Transverse colon (tissue), 4 donors: ENCODE data around the gene ALAD. TPM values are rescaled to one million over a fixed set of nuclear protein-coding genes. Genes with fewer than 3 reads are reported as not detected.

ENCODE experiments used
- DNase-seq: peaks from one replicate; pipeline ENCODE4 v3.0.0-alpha.2; 2019
- H3K27ac ChIP-seq, 4 donors: fragments of 200-600 bp; sonication (generic); 2 replicates each; pipeline ENCODE4 v1.5.1; 2016 to 2018; ENCODE audit warnings: inconsistent platforms in 4 of 4
- H3K27me3 ChIP-seq: fragments of 200-600 bp; sonication (generic); 2 replicates; pipeline ENCODE4 v1.5.1; 2017; ENCODE audit warnings: inconsistent platforms
- H3K36me3 ChIP-seq, 4 donors: fragments of 200-600 bp; sonication (generic); 2 replicates each; pipeline ENCODE4 v1.5.1; 2017 to 2019; ENCODE audit warnings: inconsistent platforms in 4 of 4
- H3K4me1 ChIP-seq, 4 donors: fragments of 200-600 bp; sonication (generic); 2 replicates each; pipeline ENCODE4 v1.5.1; 2017 to 2020; ENCODE audit warnings: inconsistent platforms in 4 of 4
- H3K4me3 ChIP-seq, 4 donors: fragments of 200-600 bp; sonication (generic); 1 replicate in 1 of 4; 2 replicates in 3 of 4; pipeline versions ENCODE4 v1.5.1 to v1.6.1; 2017 to 2019; ENCODE audit warnings: inconsistent platforms in 4 of 4
- H3K9me3 ChIP-seq, 2 donors: fragments of 200-600 bp; sonication (generic); 2 replicates each; pipeline ENCODE4 v1.5.1; 2017 to 2019; ENCODE audit warnings: inconsistent platforms in 2 of 2
- EP300 ChIP-seq: sonication (generic); formaldehyde crosslinking; IDR thresholded peaks from one replicate; pipeline ENCODE4 v1.6.1; 2017; ENCODE audit warnings: antibody characterized with exemption, low read depth
- POLR2A ChIP-seq: fragments of 450-650 bp; IDR thresholded peaks from one replicate; pipeline ENCODE4 v1.6.1; 2016; ENCODE audit warnings: antibody characterized with exemption, mild to moderate bottlenecking, moderate library complexity
- POLR2AphosphoS5 ChIP-seq, 3 donors: sonication (generic); formaldehyde crosslinking; IDR thresholded peaks; one replicate each; pipeline ENCODE4 v1.6.1; 2016; ENCODE audit warnings: antibody characterized with exemption in 3 of 3
- WGBS, 2 donors: methylation state at CpG; one replicate each; pipeline ENCODE4 v1.1.5; 2018; ENCODE audit warnings: low coverage in 1 of 2; 5-methylcytosine and 5-hydroxymethylcytosine counted together
- in situ Hi-C, 4 donors: fragments of 200-750 bp; cut with MboI; loops; one replicate each; pipeline versions ENCODE4 v1.15.0 to v1.15.1; 2017; ENCODE audit warnings: low sequenced_read_pairs in 3 of 4, low pct_ligation_motif_present in 1 of 4, low pct_unique_long_range_greater_than_20kb in 1 of 4
- intact Hi-C: fragments of 100-400 bp; cut with DNase I; formaldehyde crosslinking; loops from one replicate; pipeline ENCODE4 v1.15.1; 2023; ENCODE audit warnings: low total_unique reads
- total RNA-seq, 4 donors: library from RNA; depleted of rRNA; stranded (reverse); fragments of >200 nt; gene quantifications; one replicate each; pipeline ENCODE4 v1.1.0, GENCODE V29; 2016
- TF ChIP-seq, protein P1 (sequence below), 5 experiments: fragments of 200-600 bp in 3 of 5; fragments of 450-650 bp in 2 of 5; sonication (generic) in 3 of 5; IDR thresholded peaks; 1 replicate in 2 of 5; 2 replicates in 3 of 5; pipeline ENCODE4 v1.5.1; 2016 to 2017; ENCODE audit warnings: antibody characterized with exemption in 5 of 5, inconsistent platforms in 3 of 5, mild to moderate bottlenecking in 2 of 5, moderate library complexity in 1 of 5

The ALAD gene
- total RNA-seq, 4 donors from 2014 or later = 18.5 to 107 (median 63.0) TPM

DNA sequence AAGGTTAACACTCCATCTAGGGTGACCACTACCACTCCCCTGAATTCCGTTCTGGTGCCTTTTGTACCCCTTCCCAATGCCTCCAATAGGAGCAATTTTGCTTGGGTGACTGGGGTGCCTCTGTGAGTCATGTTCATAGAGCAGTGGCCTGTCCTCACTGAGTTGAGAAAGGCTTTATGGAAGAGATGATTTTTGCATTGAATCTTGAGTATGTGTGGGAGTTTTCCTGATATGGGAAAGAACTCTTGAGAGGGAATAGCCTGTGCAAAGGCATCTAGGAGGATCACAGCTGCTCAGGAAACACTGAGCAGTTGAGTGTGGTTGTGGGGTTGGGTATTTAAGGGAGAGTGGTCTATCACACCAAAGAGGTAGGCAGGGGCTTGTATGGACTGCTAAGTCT, 25.6 kb upstream of the ALAD start:
- no peaks in the 10 kb centered on the region for H3K27me3 ChIP-seq
- H3K9me3 ChIP-seq = no peaks in the 10 kb centered on the region
- 84% methylated on average over 1 of the region's 1 CpG; no CpG with 5 or more reads in 1 of the 2 donors for WGBS, 2 donors
- no peak overlapping the region for H3K4me3 ChIP-seq
- no peaks in the 10 kb centered on the region for H3K36me3 ChIP-seq
- H3K27ac ChIP-seq = no peak overlapping the region
- TF ChIP-seq POLR2AphosphoS5 (IDR thresholded peaks at IDR 0.05) (no peak), EP300 (no peak), POLR2A (no peak)
- TF ChIP-seq, protein P1, sequence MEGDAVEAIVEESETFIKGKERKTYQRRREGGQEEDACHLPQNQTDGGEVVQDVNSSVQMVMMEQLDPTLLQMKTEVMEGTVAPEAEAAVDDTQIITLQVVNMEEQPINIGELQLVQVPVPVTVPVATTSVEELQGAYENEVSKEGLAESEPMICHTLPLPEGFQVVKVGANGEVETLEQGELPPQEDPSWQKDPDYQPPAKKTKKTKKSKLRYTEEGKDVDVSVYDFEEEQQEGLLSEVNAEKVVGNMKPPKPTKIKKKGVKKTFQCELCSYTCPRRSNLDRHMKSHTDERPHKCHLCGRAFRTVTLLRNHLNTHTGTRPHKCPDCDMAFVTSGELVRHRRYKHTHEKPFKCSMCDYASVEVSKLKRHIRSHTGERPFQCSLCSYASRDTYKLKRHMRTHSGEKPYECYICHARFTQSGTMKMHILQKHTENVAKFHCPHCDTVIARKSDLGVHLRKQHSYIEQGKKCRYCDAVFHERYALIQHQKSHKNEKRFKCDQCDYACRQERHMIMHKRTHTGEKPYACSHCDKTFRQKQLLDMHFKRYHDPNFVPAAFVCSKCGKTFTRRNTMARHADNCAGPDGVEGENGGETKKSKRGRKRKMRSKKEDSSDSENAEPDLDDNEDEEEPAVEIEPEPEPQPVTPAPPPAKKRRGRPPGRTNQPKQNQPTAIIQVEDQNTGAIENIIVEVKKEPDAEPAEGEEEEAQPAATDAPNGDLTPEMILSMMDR (IDR thresholded peaks at IDR 0.05) = no peak
- in situ Hi-C loops (no loop called here), intact Hi-C loops (no loop called here)
- H3K4me1 ChIP-seq = no peaks in the 10 kb centered on the region
- no peak for DNase-seq

DNA sequence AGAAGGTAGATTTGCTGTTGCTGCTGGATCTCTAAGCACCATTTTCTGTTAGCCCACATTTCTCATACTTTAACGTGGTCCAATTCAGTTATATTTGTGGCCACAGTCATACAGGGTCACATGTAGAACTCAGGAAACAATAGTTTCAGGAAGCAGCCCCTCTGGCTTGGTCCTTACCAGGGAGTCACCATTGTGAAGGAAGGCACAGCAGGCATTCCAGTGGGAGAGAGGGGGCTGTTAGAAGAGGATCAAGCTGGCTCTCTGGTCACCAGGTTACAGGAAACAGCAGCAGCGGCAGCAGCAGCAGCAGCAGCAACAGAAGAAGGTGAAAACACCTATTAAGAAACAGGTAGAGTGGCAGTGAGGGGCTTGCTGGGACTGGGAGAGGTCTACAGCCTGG, 24.0 kb upstream of the ALAD start:
- no peak for DNase-seq
- TF ChIP-seq POLR2A (no peak), EP300 (no peak), POLR2AphosphoS5 (IDR thresholded peaks at IDR 0.05) (no peak)
- TF ChIP-seq, protein P1 (IDR thresholded peaks at IDR 0.05) = no peak
- Histone ChIP-seq H3K9me3 (no peaks in the 10 kb centered on the region), H3K27me3 (no peaks in the 10 kb centered on the region), H3K27ac (no peak overlapping the region), H3K36me3 (no peaks in the 10 kb centered on the region), H3K4me3 (no peak overlapping the region), H3K4me1 (no peaks in the 10 kb centered on the region)
- WGBS, 2 donors = 53% methylated on average over 2 of the region's 2 CpGs; no CpG with 5 or more reads in 1 of the 2 donors
- in situ Hi-C loops (no loop called here), intact Hi-C loops (no loop called here)

DNA sequence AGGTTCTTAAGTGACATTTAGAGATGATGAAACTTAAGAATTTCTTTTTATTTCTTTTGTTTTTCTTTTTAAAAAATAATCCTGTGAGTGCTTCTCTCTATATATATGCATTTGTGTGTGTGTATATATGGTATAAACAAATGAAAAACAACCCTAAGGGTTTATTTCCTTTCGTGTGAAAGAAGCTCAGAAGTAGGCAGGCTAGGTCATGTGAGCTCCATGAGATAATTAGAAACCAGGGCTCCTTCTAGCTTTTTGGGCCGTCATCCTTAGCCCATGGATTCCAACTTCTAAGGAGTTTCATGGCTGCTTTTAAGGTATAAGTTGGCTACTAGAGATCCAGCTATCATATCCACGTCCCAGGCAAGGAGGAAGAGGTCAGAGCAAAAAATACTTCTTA, 20.6 kb upstream of the ALAD start:
- H3K4me3 ChIP-seq = no peak overlapping the region
- no peaks in the 10 kb centered on the region for H3K9me3 ChIP-seq
- H3K27me3 ChIP-seq = no peaks in the 10 kb centered on the region
- intact Hi-C loops (no loop called here), in situ Hi-C loops (no loop called here)
- H3K27ac ChIP-seq = no peak overlapping the region
- 71 to 79% methylated on average over 1 to 3 of the region's 3 CpGs for WGBS, 2 donors
- H3K4me1 ChIP-seq = no peaks in the 10 kb centered on the region
- H3K36me3 ChIP-seq = no peaks in the 10 kb centered on the region
- TF ChIP-seq EP300 = no peak
- no peak for TF ChIP-seq POLR2A
- TF ChIP-seq, protein P1 (IDR thresholded peaks at IDR 0.05) = no peak
- TF ChIP-seq POLR2AphosphoS5 (IDR thresholded peaks at IDR 0.05) = no peak
- no peak for DNase-seq

DNA sequence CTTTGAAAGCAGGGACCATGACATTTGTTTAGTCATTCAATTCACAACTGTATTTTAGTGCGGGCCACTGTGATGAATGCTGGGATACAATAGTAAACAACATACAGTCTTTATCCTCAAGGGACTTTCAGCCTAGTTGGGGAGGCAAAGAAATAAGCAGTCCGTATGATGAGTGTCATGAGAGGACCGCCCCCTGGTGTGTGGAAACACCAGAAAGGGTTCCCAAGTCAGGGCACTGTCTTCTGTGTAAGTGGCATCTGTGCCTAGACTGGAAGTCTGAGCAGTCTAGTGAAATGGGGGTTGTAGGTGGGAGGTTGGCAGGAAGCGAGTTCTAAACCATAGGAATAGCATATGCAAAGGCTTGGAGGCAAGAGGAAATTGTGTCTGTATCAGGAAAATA, 16.3 kb upstream of the ALAD start:
- WGBS, 2 donors = 81 to 91% methylated on average over 4 of the region's 4 CpGs
- TF ChIP-seq POLR2A = no peak
- TF ChIP-seq POLR2AphosphoS5 (IDR thresholded peaks at IDR 0.05) = no peak
- TF ChIP-seq, protein P1 (IDR thresholded peaks at IDR 0.05) = no peak
- TF ChIP-seq EP300 = no peak
- H3K4me3 ChIP-seq = no peak overlapping the region
- no peak for DNase-seq
- in situ Hi-C loops (no loop called here), intact Hi-C loops (no loop called here)
- H3K4me1 ChIP-seq = no peaks in the 10 kb centered on the region
- no peaks in the 10 kb centered on the region for H3K27me3 ChIP-seq
- H3K36me3 ChIP-seq = no peaks in the 10 kb centered on the region
- H3K27ac ChIP-seq = no peak overlapping the region
- H3K9me3 ChIP-seq = no peaks in the 10 kb centered on the region
